NCI-H1105 treated with DMSO at 0.1 percent for 48 hours (cell line): ENCODE data around the gene TET2.

Experiments used
- DNase-seq: peaks from one replicate; lab custom pipeline; 2025; lab: John Stamatoyannopoulos, UW

Gene TET2

GRCh38 chr4:105182211-105182610, 35.5 kb downstream of the TET2 start:
- DNase-seq, result no peak

DNA sequence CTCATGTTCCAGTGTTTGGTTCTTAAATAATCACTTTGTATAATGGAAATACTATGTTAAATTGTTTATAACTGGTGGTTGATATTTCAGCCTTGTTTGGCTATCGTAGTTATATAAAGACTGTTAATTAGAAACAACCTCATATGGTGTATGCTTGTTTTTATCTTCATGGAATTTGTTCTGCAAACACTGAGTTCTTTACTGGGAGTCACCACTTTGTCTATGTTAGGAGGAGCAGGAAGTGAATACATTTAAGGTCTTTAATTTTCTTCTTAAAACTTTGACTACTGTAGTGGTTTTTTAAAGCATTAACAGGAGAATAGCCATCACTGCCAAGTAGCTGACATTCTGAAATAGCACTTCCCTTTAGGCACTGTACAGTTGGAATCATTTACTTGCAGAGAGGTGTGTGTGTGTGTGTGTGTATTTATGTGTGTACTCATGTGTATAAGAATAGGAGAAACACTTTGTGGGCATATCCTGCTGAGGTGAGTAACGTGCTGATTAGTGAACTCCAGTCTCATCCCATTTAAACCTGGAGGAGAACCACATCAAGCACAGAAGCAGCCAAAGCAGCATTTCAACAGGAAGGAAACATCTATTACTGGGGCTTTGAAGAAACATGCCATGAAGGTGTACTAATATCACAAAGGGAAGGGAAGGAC, 37.8 kb downstream of the TET2 start:
- DNase-seq, result no peak

DNA sequence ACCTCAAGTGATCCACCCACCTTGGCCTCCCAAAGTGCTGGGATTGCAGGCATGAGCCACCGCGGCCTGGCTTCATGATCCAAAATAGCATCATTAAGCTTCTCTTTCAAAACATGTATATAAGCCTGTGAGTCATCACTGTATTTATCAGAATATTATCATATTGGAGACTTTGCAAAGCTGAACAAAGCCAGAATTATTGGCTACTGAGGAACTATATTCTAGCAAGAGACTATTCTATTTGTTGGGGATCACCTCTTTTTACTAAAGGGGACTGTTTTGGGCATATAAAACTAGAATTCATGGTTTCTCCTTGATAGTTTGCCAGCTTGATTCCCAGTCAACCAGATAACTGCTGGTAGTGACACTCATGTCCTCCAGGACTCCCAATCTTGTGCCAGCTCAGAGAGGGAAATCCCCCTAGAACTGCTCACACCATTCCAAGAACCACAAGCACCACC, 40.1 kb downstream of the TET2 start:
- DNase-seq, result no peak

DNA sequence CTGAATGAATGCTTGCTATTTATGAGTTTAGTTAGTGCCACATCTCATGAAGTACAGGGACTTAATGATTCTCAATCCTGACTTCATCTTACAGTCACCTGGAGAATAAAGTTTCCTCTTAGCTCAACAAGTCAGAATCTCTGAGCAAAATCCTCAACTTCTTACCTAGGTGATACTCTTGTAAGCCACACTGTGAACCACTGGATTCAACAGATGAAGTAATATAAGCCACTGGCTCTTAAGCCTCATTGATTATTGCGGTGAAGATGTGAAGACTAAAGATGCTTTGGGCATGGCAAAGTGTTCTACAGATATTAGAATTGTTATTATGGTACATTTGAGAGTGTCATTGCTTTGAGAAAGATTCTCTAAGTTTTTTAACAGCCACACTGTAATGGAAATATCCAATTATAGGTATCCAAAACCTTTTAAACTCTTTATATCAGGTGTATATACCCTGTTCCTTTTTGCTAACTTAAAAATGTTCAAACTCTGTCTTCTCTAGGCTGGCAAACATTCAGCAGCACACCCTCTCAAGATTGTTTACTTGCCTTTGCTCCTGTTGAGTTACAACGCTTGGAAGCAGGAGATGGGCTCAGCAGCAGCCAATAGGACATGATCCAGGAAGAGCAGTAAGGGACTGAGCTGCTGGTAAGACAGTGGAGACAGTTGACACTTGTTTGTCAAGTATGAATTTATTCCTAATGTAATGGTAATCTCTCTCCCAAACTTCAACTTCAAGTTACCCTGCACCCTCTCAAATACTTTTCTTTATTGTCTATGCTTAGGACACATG, 43.4 kb downstream of the TET2 start:
- DNase-seq, result no peak

DNA sequence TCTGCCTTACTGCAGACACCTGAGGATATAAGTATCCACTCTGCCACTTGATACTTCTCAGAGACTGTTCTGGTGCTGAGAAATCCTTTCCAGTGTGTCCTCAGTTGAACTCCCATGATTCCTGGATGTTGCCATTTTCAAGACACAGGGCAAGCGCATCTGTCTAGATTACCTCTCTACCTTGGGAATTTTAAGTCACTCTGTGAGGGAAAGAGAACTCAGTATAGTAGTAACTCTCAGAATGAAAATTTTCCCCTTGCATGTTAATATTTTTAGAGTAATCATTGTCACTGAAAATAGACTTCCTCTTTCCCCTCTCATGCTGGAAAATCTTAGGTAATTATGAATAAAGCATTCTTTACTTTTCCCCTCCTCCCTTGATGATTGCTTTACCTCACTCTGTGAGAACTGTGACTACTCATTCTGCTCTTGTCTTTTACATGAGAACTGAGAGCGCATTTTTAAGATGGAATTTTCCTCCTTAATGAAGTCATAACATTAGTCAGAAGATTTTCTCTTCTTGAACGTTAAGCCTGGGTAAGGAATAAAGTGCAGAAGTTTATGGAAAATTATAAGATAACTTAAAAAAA, 45.0 kb downstream of the TET2 start:
- DNase-seq, result no peak

DNA sequence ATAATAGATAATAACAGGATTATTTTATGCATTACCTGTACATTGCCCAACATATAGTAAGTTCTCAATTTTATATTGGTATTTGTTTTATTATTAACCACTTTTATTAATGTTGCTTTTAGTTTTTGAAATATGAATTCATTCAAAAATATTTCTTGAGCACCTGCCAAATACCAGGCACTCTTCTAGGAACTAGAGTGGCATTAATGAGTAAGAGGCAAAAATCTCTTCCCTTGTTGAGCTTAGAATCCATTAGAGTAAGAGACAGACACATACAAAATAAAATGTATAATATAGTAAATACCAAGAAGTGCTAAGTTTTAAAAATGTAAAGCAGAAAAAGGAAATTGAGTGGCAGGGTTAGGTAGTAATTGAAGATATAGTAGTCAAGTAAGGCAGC, 45.8 kb downstream of the TET2 start:
- no peak for DNase-seq

DNA sequence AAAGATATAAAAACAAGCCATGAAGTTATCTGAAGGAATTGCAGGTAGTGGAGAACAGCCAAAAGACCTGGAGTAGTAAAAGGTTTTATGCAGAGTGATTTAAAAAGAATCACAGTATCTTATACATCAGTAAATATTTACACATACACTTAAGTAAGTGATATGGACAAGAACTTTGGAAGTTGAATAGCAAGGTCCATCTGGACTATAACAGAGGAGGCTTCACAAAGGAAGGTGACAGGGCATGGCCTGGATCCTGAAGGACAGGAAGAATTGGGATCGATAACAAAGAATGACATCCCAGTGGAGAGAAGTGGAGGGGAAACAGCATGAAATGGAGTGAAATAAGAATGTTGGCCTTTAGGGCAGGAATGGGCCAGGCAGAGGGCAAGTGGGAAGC, 46.2 kb downstream of the TET2 start:
- DNase-seq, result no peak

GRCh38 chr4:105193536-105193935, 46.9 kb downstream of the TET2 start:
- no peak for DNase-seq

- DNase-seq, result no peak
These were observed 47.9 kb downstream of the TET2 start for GRCh38 chr4:105194328-105195231.

- DNase-seq, result no peak
These were observed 50.0 kb downstream of the TET2 start for GRCh38 chr4:105196523-105197145.

DNA sequence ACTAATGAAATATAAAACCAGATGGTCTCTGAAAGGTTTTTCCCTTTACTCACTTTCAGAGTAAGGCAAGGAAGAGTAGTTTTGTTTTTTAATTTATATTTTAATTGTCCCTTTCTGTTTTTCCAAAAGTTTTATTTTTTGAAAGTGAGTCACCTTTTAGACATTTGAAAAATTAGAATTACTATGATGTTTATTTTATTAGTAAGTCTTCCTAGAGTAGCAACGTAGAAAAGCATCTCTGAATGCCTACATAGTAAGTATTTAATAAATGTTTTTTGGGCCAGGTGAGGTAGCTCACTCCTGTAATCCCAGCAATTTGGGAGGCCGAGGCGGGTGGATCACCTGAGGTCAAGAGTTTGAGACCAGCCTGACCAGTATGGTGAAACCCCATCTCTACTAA, 51.1 kb downstream of the TET2 start:
- DNase-seq, result no peak

DNA sequence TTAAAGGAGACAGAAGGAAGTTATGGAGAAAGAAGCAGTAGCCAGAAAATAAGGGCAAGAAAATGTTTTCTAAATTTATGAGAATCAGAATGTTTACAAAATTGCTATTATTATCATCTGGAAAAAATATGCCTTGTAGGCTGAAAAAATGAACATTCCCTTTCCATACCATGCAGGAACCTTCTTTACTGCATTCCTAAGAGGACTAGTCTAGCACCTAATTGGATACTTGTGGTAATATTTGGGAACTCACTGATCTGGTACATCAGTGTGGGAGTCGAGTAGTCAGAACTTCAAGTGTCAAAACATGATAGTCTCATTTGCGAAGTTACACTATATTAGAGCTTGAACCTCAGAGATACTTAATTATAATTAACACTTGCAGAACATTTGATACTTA, 51.9 kb downstream of the TET2 start:
- no peak for DNase-seq

GRCh38 chr4:105206214-105206613, 59.5 kb downstream of the TET2 start:
- DNase-seq, result no peak

GRCh38 chr4:105207386-105207785, 60.7 kb downstream of the TET2 start:
- no peak for DNase-seq

- DNase-seq, result no peak
These were observed 61.9 kb downstream of the TET2 start for GRCh38 chr4:105208561-105208960.

GRCh38 chr4:105210916-105211315, 64.2 kb downstream of the TET2 start:
- no peak for DNase-seq

DNA sequence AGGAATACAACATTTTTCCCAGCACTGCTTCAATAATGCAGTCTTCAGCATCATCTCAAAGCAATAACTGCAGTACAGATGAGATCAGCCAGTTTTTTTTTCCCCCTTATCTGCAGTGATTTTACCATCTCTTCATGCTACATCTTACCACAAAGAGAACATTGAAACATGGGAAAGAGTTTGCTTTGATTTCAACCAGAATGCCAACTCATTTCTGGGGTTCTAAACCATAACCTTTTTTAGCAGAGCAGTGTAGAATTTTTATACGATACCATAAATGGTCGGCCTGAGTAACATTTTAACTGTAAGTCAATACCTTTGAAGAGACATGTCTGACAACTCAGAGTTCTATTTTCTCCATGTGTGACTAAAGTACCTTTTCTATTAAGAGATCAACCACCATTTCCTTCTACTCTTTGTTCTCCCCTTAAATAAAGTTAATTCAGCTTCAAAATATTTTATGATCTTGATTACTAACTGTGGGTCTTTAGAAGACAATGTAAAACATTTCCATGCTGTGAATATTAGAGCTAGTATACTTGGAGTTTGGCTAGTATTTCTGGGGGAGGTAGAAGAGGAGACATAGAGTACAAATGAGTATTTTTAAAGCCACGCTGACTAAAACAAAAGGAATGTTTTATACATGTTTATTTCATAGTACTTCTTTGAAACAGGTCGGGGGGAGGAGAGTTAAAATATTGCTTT, 69.1 kb downstream of the TET2 start:
- DNase-seq, result no peak

- DNase-seq, result no peak
These were observed 78.8 kb downstream of the TET2 start for GRCh38 chr4:105225500-105225899.

GRCh38 chr4:105227054-105227453, 80.4 kb downstream of the TET2 start:
- no peak for DNase-seq

DNA sequence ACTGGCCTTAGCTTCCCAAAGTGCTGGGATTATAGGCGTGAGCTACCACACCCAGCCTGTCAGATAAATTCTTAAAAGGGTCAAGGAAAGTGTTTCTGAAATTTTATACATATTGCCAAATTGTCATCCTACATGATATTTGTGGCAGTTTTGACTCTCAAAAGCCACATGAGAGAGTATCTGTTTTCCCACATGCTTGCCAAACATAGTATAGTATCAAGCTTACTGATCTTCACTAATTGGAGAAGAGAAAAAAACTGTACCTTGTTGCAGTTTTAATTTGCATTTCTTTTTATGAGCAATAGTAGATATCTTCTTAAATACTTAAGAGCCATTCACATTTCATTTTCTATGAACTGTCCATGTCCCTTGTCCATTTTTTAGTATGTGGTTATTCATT, 83.6 kb downstream of the TET2 start:
- no peak for DNase-seq

- DNase-seq, result no peak
These were observed 85.7 kb downstream of the TET2 start for GRCh38 chr4:105232374-105232773.
